A549 (cell line): ENCODE results near the gene GATA5. TPM values are rescaled to one million over a fixed set of nuclear protein-coding genes. Genes with fewer than 3 reads are reported as not detected.
A peak's percentile ranks its signal among the peaks of the same experiment; 100 is the strongest.

ENCODE experiments used
- ATAC-seq, 2 experiments: fragments of 200-7000 bp in 1 of 2; fragments of >200 bp in 1 of 2; cut with Nextera tagmentation in 1 of 2; cut with Tn5 transposase in 1 of 2; 3 replicates each; pipeline versions ENCODE4 v1.8.0 to v1.9.1; 2018 to 2020; ENCODE audit warnings: mild to moderate bottlenecking in 1 of 2, moderate library complexity in 1 of 2
- CTCF ChIA-PET: fragments of 300-600 bp; sonication (Branson Sonifier 250); formaldehyde crosslinking; extraction: SDS; loops from one replicate; lab custom pipeline; 2021; ENCODE audit warnings: antibody characterized with exemption, inconsistent platforms; lab: Yijun Ruan, JAX
- POLR2A ChIA-PET: fragments of 350-600 bp; formaldehyde crosslinking; extraction: SDS; loops from one replicate; lab custom pipeline; 2021; ENCODE audit warnings: antibody characterized with exemption, inconsistent platforms; lab: Yijun Ruan, JAX
- DNase-seq, 2 experiments: peaks; one replicate each; pipeline versions ENCODE4 v3.0.0 to v3.0.0-alpha.2; 2011 to 2016; ENCODE audit warnings: low read depth in 1 of 2, low spot score in 1 of 2
- FAIRE-seq: peaks from 2 replicates; lab custom pipeline; 2011; peaks lifted over from hg19 to GRCh38; lab: Jason Lieb, UNC
- H3K27ac ChIP-seq, 2 experiments: fragments of >200 bp; sonication (Bioruptor Twin); formaldehyde crosslinking; 3 replicates each; pipeline ENCODE4 v1.5.1; 2016 to 2017
- H3K4me1 ChIP-seq: fragments of >200 bp; sonication (Bioruptor Twin); formaldehyde crosslinking; 3 replicates; pipeline ENCODE4 v1.6.1; 2016
- H3K4me2 ChIP-seq: fragments of >200 bp; sonication (Bioruptor Twin); formaldehyde crosslinking; 3 replicates; pipeline ENCODE4 v1.6.1; 2016
- H3K4me3 ChIP-seq: fragments of >200 bp; sonication (Bioruptor Twin); formaldehyde crosslinking; 3 replicates; pipeline ENCODE4 v1.5.1; 2016
- H3K9me3 ChIP-seq: fragments of >200 bp; sonication (Bioruptor Twin); formaldehyde crosslinking; 3 replicates; pipeline ENCODE4 v1.6.1; 2016
- CBX2 ChIP-seq: fragments of 200-600 bp; sonication (generic); IDR thresholded peaks from 2 replicates; pipeline ENCODE4 v1.6.1; 2016; ENCODE audit warnings: low read depth, mild to moderate bottlenecking, borderline replicate concordance
- CBX8 ChIP-seq: fragments of 200-600 bp; sonication (generic); IDR thresholded peaks from 2 replicates; pipeline ENCODE4 v1.6.1; 2016
- CHD2 ChIP-seq: fragments of 150-350 bp; IDR thresholded peaks from 2 replicates; pipeline ENCODE4 v1.6.1; 2014; ENCODE audit warnings: low read length; ENCODE audit not compliant: partially characterized antibody
- ESRRA ChIP-seq: fragments of 150-350 bp; IDR thresholded peaks from 2 replicates; pipeline ENCODE4 v1.6.1; 2014; ENCODE audit warnings: mild to moderate bottlenecking, low read length, borderline replicate concordance
- FOSB ChIP-seq: fragments of 250-450 bp; sonication (Bioruptor Pico); IDR thresholded peaks from 2 replicates; pipeline ENCODE4 v1.5.0; 2020; ENCODE audit warnings: mild to moderate bottlenecking, moderate library complexity
- HES2 ChIP-seq: fragments of >200 bp; sonication (Bioruptor Twin); formaldehyde crosslinking; IDR thresholded peaks from 2 replicates; pipeline ENCODE4 v1.6.1; 2016
- HEYL ChIP-seq: fragments of 250-450 bp; sonication (Bioruptor Pico); IDR thresholded peaks from 2 replicates; pipeline ENCODE4 v1.8.0; 2021; ENCODE audit warnings: mild to moderate bottlenecking, moderate library complexity
- HOXA7 ChIP-seq: fragments of 250-450 bp; sonication (Bioruptor Pico); IDR thresholded peaks from 2 replicates; pipeline ENCODE4 v1.5.0; 2020; ENCODE audit warnings: mild to moderate bottlenecking, moderate library complexity
- HOXB5 ChIP-seq: fragments of 250-450 bp; sonication (Bioruptor Pico); IDR thresholded peaks from 2 replicates; pipeline ENCODE4 v1.5.0; 2020; ENCODE audit warnings: mild to moderate bottlenecking, moderate library complexity
- KDM1A ChIP-seq: fragments of 200-600 bp; sonication (generic); IDR thresholded peaks from 2 replicates; pipeline ENCODE4 v1.6.1; 2016; ENCODE audit warnings: low read depth, mild to moderate bottlenecking
- MAZ ChIP-seq: fragments of 150-350 bp; IDR thresholded peaks from 2 replicates; pipeline ENCODE4 v1.6.1; 2014; ENCODE audit warnings: antibody characterized with exemption, low read depth, low read length, borderline replicate concordance
- NFE2L2 ChIP-seq: fragments of 150-350 bp; conservative IDR thresholded peaks from 2 replicates; pipeline ENCODE4 v1.6.1; 2014; ENCODE audit warnings: low read length
- RCOR1 ChIP-seq: fragments of 150-350 bp; IDR thresholded peaks from 2 replicates; pipeline ENCODE4 v1.6.1; 2014; ENCODE audit warnings: antibody characterized with exemption, low read length, low read depth
- REST ChIP-seq: fragments of 200-600 bp; sonication (generic); IDR thresholded peaks from 2 replicates; pipeline ENCODE4 v1.6.1; 2016; ENCODE audit warnings: antibody characterized with exemption, mild to moderate bottlenecking, moderate library complexity
- RFX5 ChIP-seq: fragments of 450-650 bp; IDR thresholded peaks from 2 replicates; pipeline ENCODE4 v1.7.1; 2014; ENCODE audit warnings: antibody characterized with exemption, mild to moderate bottlenecking, moderate library complexity
- SMC3 ChIP-seq: fragments of >200 bp; sonication (Bioruptor Twin); formaldehyde crosslinking; IDR thresholded peaks from 3 replicates; pipeline ENCODE4 v1.6.1; 2018; ENCODE audit warnings: inconsistent platforms
- TFCP2L1 ChIP-seq: fragments of 250-450 bp; sonication (Bioruptor Pico); IDR thresholded peaks from 2 replicates; pipeline ENCODE4 v1.5.0; 2021; ENCODE audit warnings: mild to moderate bottlenecking
- TP53 ChIP-seq: fragments of 250-450 bp; sonication (Bioruptor Pico); IDR thresholded peaks from 2 replicates; pipeline ENCODE4 v1.5.0; 2021; ENCODE audit warnings: mild to moderate bottlenecking, moderate library complexity
- USF2 ChIP-seq: fragments of 450-650 bp; IDR thresholded peaks from 2 replicates; pipeline ENCODE4 v1.6.1; 2014; ENCODE audit warnings: antibody characterized with exemption
- ZFP36 ChIP-seq: fragments of 450-650 bp; IDR thresholded peaks from 2 replicates; pipeline ENCODE4 v1.6.1; 2014; ENCODE audit warnings: borderline replicate concordance; ENCODE audit not compliant: partially characterized antibody
- ZNF302 ChIP-seq: fragments of 250-450 bp; sonication (Bioruptor Pico); IDR thresholded peaks from 2 replicates; pipeline ENCODE4 v1.9.0; 2021; ENCODE audit warnings: inconsistent platforms, mild to moderate bottlenecking, moderate library complexity
- ZSCAN20 ChIP-seq: fragments of 250-450 bp; sonication (Bioruptor Pico); IDR thresholded peaks from 2 replicates; pipeline ENCODE4 v1.8.0; 2022; ENCODE audit warnings: mild to moderate bottlenecking, moderate library complexity
- WGBS: methylation state at CpG from one replicate; pipeline ENCODE4 v1.1.6; 2017; ENCODE audit errors: missing lambda C conversion rate; 5-methylcytosine and 5-hydroxymethylcytosine counted together
- polyA plus RNA-seq, 4 experiments: library from polyadenylated mRNA; depleted of rRNA in 3 of 4; stranded (reverse); fragments of >200 nt; fragmentation: RNase III in 1 of 4; extraction: RNeasy Plus Mini Kit Qiagen cat#74134 plus additional on column Dnase treatment in 1 of 4; gene quantifications; 2 replicates in 3 of 4; 3 replicates in 1 of 4; pipeline ENCODE4 v1.2.3, GENCODE V29; 2011 to 2017

GATA5 gene
- polyA plus RNA-seq, 2 of the 4 experiments (the other 2 are of a cell fraction), result 0.21 to 0.72 TPM

GRCh38 chr20:62424249-62425107 lies 51.3 kb downstream of the GATA5 start:
- ATAC-seq (0 out of 6 replicates have a peak, but pooled peaks of 1 of the 2 experiments have one; percentile 11), DNase-seq (no peak), FAIRE-seq (no peak)
- TF ChIP-seq MAZ, result no peak
- no peak for TF ChIP-seq ESRRA
- TF ChIP-seq ZNF302 (CRISPR knock-in tag), result no peak
- no peak for TF ChIP-seq HES2
- no peak for TF ChIP-seq SMC3
- TF ChIP-seq ZSCAN20 (CRISPR knock-in tag), result no peak
- TF ChIP-seq TP53 (CRISPR knock-in tag), result no peak
- no peak for TF ChIP-seq REST
- no peak for TF ChIP-seq CHD2
- no peak for TF ChIP-seq KDM1A
- TF ChIP-seq NFE2L2, result no peak
- TF ChIP-seq TFCP2L1 (CRISPR knock-in tag), result no peak
- TF ChIP-seq ZFP36, result no peak
- Histone ChIP-seq H3K4me3 (no peak overlapping the region), H3K4me2 (no peak overlapping the region), H3K4me1 (no peaks in the 10 kb centered on the region), H3K9me3 (no peaks in the 10 kb centered on the region), H3K27ac (no peak overlapping the region)
- 44% methylated on average over 14 of the region's 23 CpGs for WGBS
- ChIA-PET CTCF (interaction anchor here (1.2 to 5.2 kb wide), 4 partner anchors 14 to 192 kb away, joined by 4 to 31 read pairs (median 6); no protein-coding TSS in a partner anchor), POLR2A (no interaction called here)

GRCh38 chr20:62423326-62423706 lies 52.5 kb downstream of the GATA5 start:
- no peak for DNase-seq
- 80% methylated on average over 1 of the region's 10 CpGs for WGBS
- no peak for FAIRE-seq
- H3K27ac ChIP-seq, result no peak overlapping the region
- TF ChIP-seq CBX2, result no peak
- TF ChIP-seq CBX8, result no peak
- TF ChIP-seq HEYL (CRISPR knock-in tag), result no peak
- TF ChIP-seq HOXB5 (CRISPR knock-in tag), result no peak
- TF ChIP-seq USF2, result no peak
- TF ChIP-seq HOXA7 (CRISPR knock-in tag), result no peak
- TF ChIP-seq ZNF302 (CRISPR knock-in tag), result no peak
- no peak for TF ChIP-seq FOSB (CRISPR knock-in tag)
- no peak for TF ChIP-seq RCOR1
- TF ChIP-seq RFX5, result no peak
- TF ChIP-seq, all 56 proteins: peak for 0
- H3K4me3 ChIP-seq, result no peak overlapping the region
- ChIA-PET POLR2A (no interaction called here), CTCF (interaction anchor here (1.2 to 5.2 kb wide), 5 partner anchors 13 to 194 kb away, joined by 3 to 31 read pairs (median 4); no protein-coding TSS in a partner anchor)
- peak in 1 of 2 experiments; percentile 18; a peak in 2 of 6 replicates for ATAC-seq
- no peak overlapping the region for H3K4me2 ChIP-seq
- no peaks in the 10 kb centered on the region for H3K9me3 ChIP-seq
- no peaks in the 10 kb centered on the region for H3K4me1 ChIP-seq
